Left ventricle myocardium inferior (tissue), 1 donor: ENCODE data around the gene HDAC4. TPM values are rescaled to one million over a fixed set of nuclear protein-coding genes. Genes with fewer than 3 reads are reported as not detected.
A peak's percentile ranks its signal among the peaks of the same experiment; 100 is the strongest.

Source experiments
- DNase-seq: peaks from one replicate; pipeline ENCODE4 v3.0.0-alpha.2; 2020
- H3K27ac ChIP-seq: fragments of 200-600 bp; replicated peaks from 2 replicates; pipeline ENCODE4 v1.8.0; 2021
- H3K27me3 ChIP-seq: fragments of 200-600 bp; 2 replicates; pipeline ENCODE4 v1.8.0; 2021; ENCODE audit warnings: low read depth
- H3K36me3 ChIP-seq: fragments of 200-600 bp; 2 replicates; pipeline ENCODE4 v1.8.0; 2021
- H3K4me1 ChIP-seq: fragments of 200-600 bp; 2 replicates; pipeline ENCODE4 v1.8.0; 2021
- H3K4me3 ChIP-seq: fragments of 200-600 bp; 2 replicates; pipeline ENCODE4 v1.8.0; 2021; ENCODE audit warnings: mild to moderate bottlenecking, moderate library complexity
- H3K9me3 ChIP-seq: fragments of 200-600 bp; replicated peaks from 2 replicates; pipeline ENCODE4 v1.8.0; 2021
- intact Hi-C: fragments of 100-400 bp; cut with micrococcal nuclease; formaldehyde crosslinking; loops from one replicate; pipeline ENCODE4 v1.11.0; 2022
- total RNA-seq: library from RNA; stranded (reverse); fragmentation: NEBNext Ultra II Directional; extraction: Animal tissue kit (Norgen Biotek cat#: 25700); gene quantifications from one replicate; pipeline ENCODE4 v1.2.1, GENCODE V29; 2021
- TF ChIP-seq, protein P1 (sequence below): fragments of 200-600 bp; IDR thresholded peaks from 2 replicates; pipeline ENCODE4 v1.8.0; 2021; ENCODE audit warnings: antibody characterized with exemption, mild to moderate bottlenecking, borderline replicate concordance
- donor health status: DM: no; HTN: yes; CAD: no; lungs with severe emphysema.

HDAC4 gene
- total RNA-seq, 1 donor from 2014 or later = 23.9 TPM

DNA sequence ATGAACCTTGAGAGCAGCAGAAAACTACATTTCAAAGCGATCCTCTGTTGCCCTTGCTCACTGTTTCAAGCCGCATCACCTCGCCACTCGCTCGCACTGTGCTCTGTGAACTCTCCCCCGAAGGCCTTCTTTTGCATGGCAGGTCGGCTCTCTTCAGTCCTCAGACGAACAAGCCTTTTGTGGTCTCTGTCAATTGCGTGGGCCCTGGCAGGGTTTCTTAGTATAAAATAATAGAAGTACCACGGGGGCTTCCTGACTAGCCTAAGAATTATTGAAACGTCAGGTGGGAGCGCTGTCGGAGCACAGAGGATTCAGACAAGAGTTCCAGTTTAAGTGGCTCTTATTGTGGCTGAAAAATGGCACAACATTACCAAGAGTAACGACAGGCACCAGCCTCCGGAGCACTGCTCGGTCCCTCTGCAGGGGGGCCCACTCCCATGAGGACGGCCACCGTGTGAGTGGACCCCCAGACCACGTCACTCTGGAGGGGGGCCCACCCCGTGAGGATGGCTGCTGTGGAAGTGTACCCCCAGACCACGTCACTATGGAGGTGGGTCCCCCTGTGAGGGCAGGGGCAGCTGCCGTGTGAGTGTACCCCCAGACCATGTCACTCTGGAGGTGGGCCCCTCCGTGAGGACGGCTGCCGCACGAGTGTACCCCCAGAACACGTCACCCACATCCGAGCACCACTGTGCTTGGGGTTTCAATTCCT, 237.7 kb downstream of the HDAC4 start:
- H3K4me1 ChIP-seq = peaks cover 20% of the 10 kb centered on the region
- no peaks in the 10 kb centered on the region for H3K27me3 ChIP-seq
- H3K9me3 ChIP-seq = no peaks in the 10 kb centered on the region
- H3K36me3 ChIP-seq = peaks cover 44% of the 10 kb centered on the region
- no peak overlapping the region for H3K4me3 ChIP-seq
- H3K27ac ChIP-seq = no peak overlapping the region
- intact Hi-C loops = no loop called here
- DNase-seq = peak; percentile 5
- TF ChIP-seq, protein P1, sequence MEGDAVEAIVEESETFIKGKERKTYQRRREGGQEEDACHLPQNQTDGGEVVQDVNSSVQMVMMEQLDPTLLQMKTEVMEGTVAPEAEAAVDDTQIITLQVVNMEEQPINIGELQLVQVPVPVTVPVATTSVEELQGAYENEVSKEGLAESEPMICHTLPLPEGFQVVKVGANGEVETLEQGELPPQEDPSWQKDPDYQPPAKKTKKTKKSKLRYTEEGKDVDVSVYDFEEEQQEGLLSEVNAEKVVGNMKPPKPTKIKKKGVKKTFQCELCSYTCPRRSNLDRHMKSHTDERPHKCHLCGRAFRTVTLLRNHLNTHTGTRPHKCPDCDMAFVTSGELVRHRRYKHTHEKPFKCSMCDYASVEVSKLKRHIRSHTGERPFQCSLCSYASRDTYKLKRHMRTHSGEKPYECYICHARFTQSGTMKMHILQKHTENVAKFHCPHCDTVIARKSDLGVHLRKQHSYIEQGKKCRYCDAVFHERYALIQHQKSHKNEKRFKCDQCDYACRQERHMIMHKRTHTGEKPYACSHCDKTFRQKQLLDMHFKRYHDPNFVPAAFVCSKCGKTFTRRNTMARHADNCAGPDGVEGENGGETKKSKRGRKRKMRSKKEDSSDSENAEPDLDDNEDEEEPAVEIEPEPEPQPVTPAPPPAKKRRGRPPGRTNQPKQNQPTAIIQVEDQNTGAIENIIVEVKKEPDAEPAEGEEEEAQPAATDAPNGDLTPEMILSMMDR = no peak

DNA sequence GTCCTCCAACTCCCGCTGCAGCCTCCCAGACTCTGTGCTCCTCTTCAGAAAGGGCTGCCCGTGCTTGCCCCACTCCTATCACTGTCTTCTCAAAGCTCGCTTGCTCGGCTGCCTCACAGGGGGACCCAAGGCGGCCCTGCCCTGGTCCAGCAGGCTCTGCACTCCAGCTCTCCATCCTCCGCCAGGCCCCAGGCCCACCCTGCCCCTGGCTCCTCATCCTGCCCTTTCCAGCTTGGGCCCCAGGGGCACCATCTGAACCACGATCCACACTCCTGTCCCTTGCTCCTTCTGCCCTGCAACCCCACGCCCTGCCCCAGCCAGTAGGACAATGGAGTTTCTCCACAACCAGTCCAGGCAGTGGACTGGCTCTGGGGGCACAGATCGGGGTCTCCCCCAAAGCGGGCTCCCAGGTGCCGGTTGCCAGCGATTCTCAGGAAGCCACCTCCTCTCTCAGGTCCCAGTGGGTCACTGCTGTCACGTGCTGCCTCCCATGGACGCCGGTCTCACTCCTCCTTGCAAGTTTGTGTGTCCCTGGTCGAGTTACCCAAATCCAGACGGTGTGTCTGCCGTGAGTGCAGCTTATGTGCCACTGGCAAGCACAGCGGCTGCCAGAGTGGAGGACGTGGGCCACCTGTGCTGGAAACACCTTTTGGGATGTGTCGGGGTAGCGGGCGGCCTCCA, 238.5 kb downstream of the HDAC4 start:
- Histone ChIP-seq H3K4me1 (peaks cover 28% of the 10 kb centered on the region), H3K9me3 (no peaks in the 10 kb centered on the region), H3K36me3 (peaks cover 44% of the 10 kb centered on the region), H3K27ac (no peak overlapping the region), H3K4me3 (no peak overlapping the region), H3K27me3 (no peaks in the 10 kb centered on the region)
- TF ChIP-seq, protein P1 = no peak
- peak; percentile 9 for DNase-seq
- intact Hi-C loops = no loop called here

- H3K4me1 ChIP-seq = peaks cover 26% of the 10 kb centered on the region
- H3K27me3 ChIP-seq = no peaks in the 10 kb centered on the region
- no peak overlapping the region for H3K27ac ChIP-seq
- DNase-seq = peak; percentile 4
- TF ChIP-seq, protein P1 = no peak
- intact Hi-C loops = no loop called here
- no peaks in the 10 kb centered on the region for H3K9me3 ChIP-seq
- peaks cover 46% of the 10 kb centered on the region for H3K36me3 ChIP-seq
- no peak overlapping the region for H3K4me3 ChIP-seq
Observed at GRCh38 chr2:239161711-239162140, 239.1 kb downstream of the HDAC4 start.

DNA sequence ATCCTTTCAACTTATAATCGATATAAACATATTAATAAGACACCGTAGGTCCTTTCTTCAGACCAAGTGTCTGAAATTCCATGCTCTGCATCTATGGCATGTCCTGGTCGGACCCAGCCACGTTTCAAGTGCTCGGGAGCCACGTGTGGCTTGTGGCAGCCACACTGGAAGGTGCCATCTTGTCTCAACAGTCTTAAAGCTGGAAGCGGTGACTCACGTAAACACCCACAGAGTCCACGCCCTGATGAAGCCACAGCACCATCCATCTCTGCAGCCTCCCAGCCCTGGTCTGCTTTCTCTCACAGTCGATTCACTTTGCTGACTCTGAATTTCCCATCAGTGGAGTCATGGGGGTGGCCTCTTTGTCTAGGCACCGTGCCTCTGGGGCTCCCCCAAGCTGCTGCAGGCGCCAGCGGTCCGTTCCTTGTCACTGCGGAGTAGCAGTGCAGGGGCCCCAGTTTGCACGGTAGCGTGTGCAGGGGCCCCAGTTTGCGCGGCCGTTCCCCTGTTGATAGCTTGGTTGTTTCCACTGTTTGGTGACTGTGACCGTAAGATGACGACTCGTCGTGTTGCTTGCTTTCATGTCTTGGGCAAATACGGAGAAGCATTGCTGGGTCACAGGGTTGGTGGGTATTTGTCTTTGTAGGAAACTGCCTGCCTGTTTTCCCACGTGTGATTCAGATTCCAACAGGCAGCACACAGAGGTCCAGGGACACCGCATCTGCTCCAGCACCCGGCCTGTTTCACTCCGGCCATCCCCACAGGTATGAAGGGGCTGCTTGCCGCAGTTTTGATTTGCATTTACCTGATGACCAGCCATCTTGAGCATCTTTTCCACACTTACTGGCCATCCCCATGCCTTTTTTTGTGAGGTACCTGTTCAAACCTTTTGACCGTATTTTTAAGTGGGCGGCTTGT, 240.3 kb downstream of the HDAC4 start:
- peaks cover 59% of the 10 kb centered on the region for H3K36me3 ChIP-seq

More for the DNA sequence above, 240.3 kb downstream of the HDAC4 start:
- no peak overlapping the region for H3K4me3 ChIP-seq
- H3K4me1 ChIP-seq = peaks cover 16% of the 10 kb centered on the region
- no peaks in the 10 kb centered on the region for H3K27me3 ChIP-seq
- intact Hi-C loops = no loop called here
- no peaks in the 10 kb centered on the region for H3K9me3 ChIP-seq
- TF ChIP-seq, protein P1 = no peak
- peak; percentile 4 for DNase-seq
- no peak overlapping the region for H3K27ac ChIP-seq
